ENCODE data around the gene PPTC7.
"Not testable (repeated sequence)": the region's sequence is repeated elsewhere in the genome, so short reads cannot be mapped to it uniquely, and the experiment has no call there.

Gene PPTC7

GRCh38 chr12:110582276-110583136, 612 bp downstream of the PPTC7 start:
- Histone ChIP-seq H3K36me3 (ENCODE audit: insufficient read depth, low read length) (no peaks in the 10 kb centered on the region), H3K9me3 (replicated peaks; ENCODE audit: low read length) (no peaks in the 10 kb centered on the region), H3K9ac (ENCODE audit: low read depth, low read length) (peak overlapping the region; percentile 89), H3K4me1 (ENCODE audit: control insufficient read depth, insufficient read depth, low read length) (peaks cover 28% of the 10 kb centered on the region), H3K4me3 (ENCODE audit: low read length) (peak overlapping the region; percentile 80), H3K4me2 (ENCODE audit: low read length) (peak overlapping the region; percentile 92), H3K27me3 (ENCODE audit: control insufficient read depth, insufficient read depth, low read length) (no peaks in the 10 kb centered on the region)

GRCh38 chr12:110581931-110582275, 1.2 kb downstream of the PPTC7 start:
- Histone ChIP-seq H3K9ac (ENCODE audit: low read depth, low read length) (peak overlapping the region; percentile 89), H3K4me2 (ENCODE audit: low read length) (peak overlapping the region; percentile 92), H3K4me1 (ENCODE audit: control insufficient read depth, insufficient read depth, low read length) (peaks cover 33% of the 10 kb centered on the region), H3K27me3 (ENCODE audit: control insufficient read depth, insufficient read depth, low read length) (no peaks in the 10 kb centered on the region), H3K4me3 (ENCODE audit: low read length) (peak overlapping the region; percentile 80), H3K9me3 (replicated peaks; ENCODE audit: low read length) (no peaks in the 10 kb centered on the region), H3K36me3 (ENCODE audit: insufficient read depth, low read length) (no peaks in the 10 kb centered on the region)

- Histone ChIP-seq H3K4me1 (ENCODE audit: control insufficient read depth, insufficient read depth, low read length) (peaks cover 35% of the 10 kb centered on the region), H3K4me2 (ENCODE audit: low read length) (no peak overlapping the region), H3K27me3 (ENCODE audit: control insufficient read depth, insufficient read depth, low read length) (no peaks in the 10 kb centered on the region), H3K9me3 (replicated peaks; ENCODE audit: low read length) (no peaks in the 10 kb centered on the region), H3K4me3 (ENCODE audit: low read length) (no peak overlapping the region), H3K9ac (ENCODE audit: low read depth, low read length) (no peak overlapping the region), H3K36me3 (ENCODE audit: insufficient read depth, low read length) (no peaks in the 10 kb centered on the region)
Observed at GRCh38 chr12:110579535-110580253, 3.4 kb downstream of the PPTC7 start.

GRCh38 chr12:110578694-110579534, 4.2 kb downstream of the PPTC7 start:
- Histone ChIP-seq H3K4me1 (ENCODE audit: control insufficient read depth, insufficient read depth, low read length) (peaks cover 35% of the 10 kb centered on the region), H3K4me3 (ENCODE audit: low read length) (no peak overlapping the region)

GRCh38 chr12:110577864-110578693, 5.0 kb downstream of the PPTC7 start:
- Histone ChIP-seq H3K9me3 (replicated peaks; ENCODE audit: low read length) (no peaks in the 10 kb centered on the region), H3K27me3 (ENCODE audit: control insufficient read depth, insufficient read depth, low read length) (no peaks in the 10 kb centered on the region), H3K4me2 (ENCODE audit: low read length) (peak overlapping the region; percentile 88), H3K36me3 (ENCODE audit: insufficient read depth, low read length) (no peaks in the 10 kb centered on the region), H3K4me1 (ENCODE audit: control insufficient read depth, insufficient read depth, low read length) (peaks cover 30% of the 10 kb centered on the region), H3K4me3 (ENCODE audit: low read length) (peak overlapping the region; percentile 61), H3K9ac (ENCODE audit: low read depth, low read length) (peak overlapping the region; percentile 83)

More at GRCh38 chr12:110578694-110579534, 4.2 kb downstream of the PPTC7 start:
- no peak overlapping the region for H3K9ac ChIP-seq (ENCODE audit: low read depth, low read length)
- H3K9me3 ChIP-seq (replicated peaks; ENCODE audit: low read length) = no peaks in the 10 kb centered on the region
- H3K4me2 ChIP-seq (ENCODE audit: low read length) = peak overlapping the region; percentile 88
- no peaks in the 10 kb centered on the region for H3K36me3 ChIP-seq (ENCODE audit: insufficient read depth, low read length)
- H3K27me3 ChIP-seq (ENCODE audit: control insufficient read depth, insufficient read depth, low read length) = no peaks in the 10 kb centered on the region

- H3K36me3 ChIP-seq (ENCODE audit: insufficient read depth, low read length) = no peaks in the 10 kb centered on the region
- no peaks in the 10 kb centered on the region for H3K9me3 ChIP-seq (replicated peaks; ENCODE audit: low read length)
- peaks cover 26% of the 10 kb centered on the region for H3K4me1 ChIP-seq (ENCODE audit: control insufficient read depth, insufficient read depth, low read length)
- H3K27me3 ChIP-seq (ENCODE audit: control insufficient read depth, insufficient read depth, low read length) = no peaks in the 10 kb centered on the region
- no peak overlapping the region for H3K4me2 ChIP-seq (ENCODE audit: low read length)
- H3K9ac ChIP-seq (ENCODE audit: low read depth, low read length) = no peak overlapping the region
- H3K4me3 ChIP-seq (ENCODE audit: low read length) = no peak overlapping the region
Observed at GRCh38 chr12:110576504-110576903, 6.6 kb downstream of the PPTC7 start.

- peaks cover 23% of the 10 kb centered on the region for H3K4me1 ChIP-seq (ENCODE audit: control insufficient read depth, insufficient read depth, low read length)
- H3K4me2 ChIP-seq (ENCODE audit: low read length) = no peak overlapping the region
- no peak overlapping the region for H3K9ac ChIP-seq (ENCODE audit: low read depth, low read length)
- H3K27me3 ChIP-seq (ENCODE audit: control insufficient read depth, insufficient read depth, low read length) = no peaks in the 10 kb centered on the region
- H3K9me3 ChIP-seq (replicated peaks; ENCODE audit: low read length) = no peaks in the 10 kb centered on the region
- H3K36me3 ChIP-seq (ENCODE audit: insufficient read depth, low read length) = no peaks in the 10 kb centered on the region
- no peak overlapping the region for H3K4me3 ChIP-seq (ENCODE audit: low read length)
Observed at GRCh38 chr12:110575326-110575725, 7.8 kb downstream of the PPTC7 start.

- not testable (repeated sequence) for H3K4me2 ChIP-seq (ENCODE audit: low read length); H3K27me3 ChIP-seq (ENCODE audit: control insufficient read depth, insufficient read depth, low read length); H3K36me3 ChIP-seq (ENCODE audit: insufficient read depth, low read length); H3K9ac ChIP-seq (ENCODE audit: low read depth, low read length); H3K9me3 ChIP-seq (replicated peaks; ENCODE audit: low read length); H3K4me3 ChIP-seq (ENCODE audit: low read length)
- H3K4me1 ChIP-seq (ENCODE audit: control insufficient read depth, insufficient read depth, low read length) = peaks cover 23% of the 10 kb centered on the region
Observed at GRCh38 chr12:110574717-110575230, 8.3 kb downstream of the PPTC7 start.

GRCh38 chr12:110574044-110574443, 9.1 kb downstream of the PPTC7 start:
- no peaks in the 10 kb centered on the region for H3K36me3 ChIP-seq (ENCODE audit: insufficient read depth, low read length)
- peaks cover 19% of the 10 kb centered on the region for H3K4me1 ChIP-seq (ENCODE audit: control insufficient read depth, insufficient read depth, low read length)
- H3K9ac ChIP-seq (ENCODE audit: low read depth, low read length) = no peak overlapping the region
- H3K27me3 ChIP-seq (ENCODE audit: control insufficient read depth, insufficient read depth, low read length) = no peaks in the 10 kb centered on the region
- H3K4me2 ChIP-seq (ENCODE audit: low read length) = no peak overlapping the region
- no peaks in the 10 kb centered on the region for H3K9me3 ChIP-seq (replicated peaks; ENCODE audit: low read length)
- H3K4me3 ChIP-seq (ENCODE audit: low read length) = no peak overlapping the region

GRCh38 chr12:110570798-110571197, 12.3 kb downstream of the PPTC7 start:
- not testable (repeated sequence) for H3K4me3 ChIP-seq (ENCODE audit: low read length); H3K4me1 ChIP-seq (ENCODE audit: control insufficient read depth, insufficient read depth, low read length); H3K27me3 ChIP-seq (ENCODE audit: control insufficient read depth, insufficient read depth, low read length); H3K9me3 ChIP-seq (replicated peaks; ENCODE audit: low read length); H3K4me2 ChIP-seq (ENCODE audit: low read length); H3K36me3 ChIP-seq (ENCODE audit: insufficient read depth, low read length); H3K9ac ChIP-seq (ENCODE audit: low read depth, low read length)

Measured in skeletal muscle satellite cell (primary cell).